Neural progenitor cell (in vitro differentiated cells): ENCODE data around the gene RPN1.

Experiments used
- CTCF ChIP-seq: fragments of 200-600 bp; sonication (generic); IDR thresholded peaks from 2 replicates; pipeline ENCODE4 v1.5.1; 2017; ENCODE audit warnings: antibody characterized with exemption, mild to moderate bottlenecking
- EZH2phosphoT487 ChIP-seq: fragments of 200-600 bp; sonication (generic); IDR thresholded peaks from 2 replicates; pipeline ENCODE4 v1.6.1; 2017; ENCODE audit warnings: antibody characterized with exemption

- TF ChIP-seq CTCF (no peak), EZH2phosphoT487 (no peak)
These were observed 42.9 kb downstream of the RPN1 start for GRCh38 chr3:128607710-128608048.
